Epithelial cell of prostate (primary cell): ENCODE measurements around the gene ARHGEF3.
A peak's percentile ranks its signal among the peaks of the same experiment; 100 is the strongest.
"Not testable (repeated sequence)": the region's sequence is repeated elsewhere in the genome, so short reads cannot be mapped to it uniquely, and the experiment has no call there.

Experiments
- DNase-seq: peaks from one replicate; pipeline ENCODE4 v3.0.0-alpha.2; 2011; ENCODE audit warnings: low read depth, low spot score
- H3K27ac ChIP-seq: fragments of 450-650 bp; 2 replicates; pipeline ENCODE4 v1.5.1; 2017; ENCODE audit warnings: mild to moderate bottlenecking

ARHGEF3 gene

GRCh38 chr3:56775838-56776555, 25.8 kb downstream of the ARHGEF3 start:
- DNase-seq, result no peak
- H3K27ac ChIP-seq, result no peak overlapping the region

DNA sequence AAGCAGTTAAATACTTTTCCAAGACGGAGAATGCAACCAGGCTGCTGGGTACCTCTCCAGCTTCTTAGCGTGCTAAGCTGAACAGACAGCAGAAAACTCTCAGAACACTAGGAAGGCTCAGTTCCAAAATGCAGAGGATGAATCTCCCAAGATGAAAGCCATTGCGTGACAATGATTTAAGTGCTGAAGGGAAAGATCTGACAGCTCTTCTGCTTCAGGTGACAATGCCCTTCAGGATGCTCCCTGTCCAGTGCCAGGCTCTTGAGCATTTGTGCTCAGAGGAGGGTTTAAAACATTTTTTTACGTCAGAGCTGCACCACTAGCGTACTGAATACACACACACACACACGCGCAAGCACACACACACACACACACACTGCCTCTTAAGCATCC, 26.3 kb downstream of the ARHGEF3 start:
- no peak for DNase-seq
- H3K27ac ChIP-seq, result no peak overlapping the region

DNA sequence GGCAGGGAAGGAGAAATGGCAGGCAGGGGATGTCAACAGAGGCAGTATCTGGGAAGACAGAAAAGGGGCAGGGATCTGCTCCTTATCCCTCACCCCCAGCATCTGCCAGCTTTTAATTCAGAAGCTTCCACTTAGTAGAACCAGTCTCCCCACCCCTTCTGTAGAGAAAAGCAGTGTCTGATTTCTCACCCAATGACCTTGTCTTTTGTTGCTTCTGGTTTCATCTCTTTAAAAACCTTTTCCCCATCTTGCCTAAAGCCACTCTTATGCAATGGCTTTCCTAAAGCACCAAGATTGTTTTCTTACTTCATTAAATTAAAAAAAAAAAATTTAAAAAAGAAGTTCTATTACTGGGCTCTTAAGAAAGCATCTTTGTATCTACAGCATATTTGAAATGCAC, 27.8 kb downstream of the ARHGEF3 start:
- no peak for DNase-seq
- H3K27ac ChIP-seq, result no peak overlapping the region

GRCh38 chr3:56772952-56773938, 28.5 kb downstream of the ARHGEF3 start:
- no peak overlapping the region for H3K27ac ChIP-seq
- no peak for DNase-seq

GRCh38 chr3:56771376-56771775, 30.4 kb downstream of the ARHGEF3 start:
- H3K27ac ChIP-seq, result no peak overlapping the region

GRCh38 chr3:56769116-56769707, 32.5 kb downstream of the ARHGEF3 start:
- DNase-seq, result no peak
- no peak overlapping the region for H3K27ac ChIP-seq

More at GRCh38 chr3:56771376-56771775, 30.4 kb downstream of the ARHGEF3 start:
- DNase-seq, result no peak

DNA sequence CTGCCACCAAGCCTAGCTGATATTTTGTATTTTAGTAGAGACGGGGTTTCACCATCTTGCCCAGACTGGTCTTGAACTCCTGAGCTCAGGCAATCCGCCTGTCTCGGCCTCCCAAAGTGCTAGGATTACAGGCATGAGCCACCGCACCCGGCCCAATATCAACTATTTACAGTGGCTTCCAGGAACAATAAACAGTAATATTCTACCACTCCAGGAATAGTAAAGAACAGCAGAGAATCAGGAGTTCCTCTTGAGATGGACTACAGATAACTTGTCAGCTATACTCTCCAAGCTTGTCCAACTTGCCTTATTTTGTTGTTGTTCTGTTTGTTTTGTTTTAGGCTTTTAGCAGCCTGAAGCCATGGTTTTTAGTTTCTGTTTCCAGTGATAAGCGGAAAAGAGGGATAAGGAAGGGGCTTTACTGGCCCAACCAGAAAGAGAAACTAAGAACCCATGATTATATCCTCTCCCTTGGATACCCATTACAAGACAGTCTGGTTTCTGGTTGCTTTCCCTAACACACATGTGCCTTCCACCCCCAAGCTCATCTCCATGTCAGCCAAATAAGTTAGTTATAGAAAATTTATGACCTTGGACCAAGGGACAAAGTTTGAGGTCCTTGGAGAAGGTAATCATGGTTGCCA, 36.7 kb downstream of the ARHGEF3 start:
- DNase-seq, result no peak
- H3K27ac ChIP-seq, result no peak overlapping the region

DNA sequence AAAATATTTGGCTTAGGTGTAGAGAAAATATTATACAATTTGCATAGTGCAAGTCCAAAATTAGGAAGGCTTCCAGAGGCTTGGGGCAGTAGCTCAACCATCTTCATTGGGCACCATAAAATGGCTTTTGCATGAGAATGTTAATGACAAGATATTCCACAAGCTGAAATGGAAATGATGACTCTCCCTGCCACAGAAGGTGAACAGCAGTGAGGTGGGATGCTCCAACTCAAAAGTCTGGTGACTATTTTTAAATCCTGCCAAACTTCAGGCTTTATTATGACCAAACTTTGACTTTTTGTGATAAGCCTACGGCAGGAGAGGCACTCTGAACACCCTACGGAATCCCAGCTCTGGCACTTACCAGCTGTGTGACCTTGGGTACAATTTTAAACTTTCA, 37.6 kb downstream of the ARHGEF3 start:
- DNase-seq, result no peak
- H3K27ac ChIP-seq, result no peak overlapping the region

GRCh38 chr3:56763233-56763632, 38.5 kb downstream of the ARHGEF3 start:
- DNase-seq, result no peak
- no peak overlapping the region for H3K27ac ChIP-seq

GRCh38 chr3:56762718-56763117, 39.0 kb downstream of the ARHGEF3 start:
- H3K27ac ChIP-seq, result no peak overlapping the region
- DNase-seq, result no peak

DNA sequence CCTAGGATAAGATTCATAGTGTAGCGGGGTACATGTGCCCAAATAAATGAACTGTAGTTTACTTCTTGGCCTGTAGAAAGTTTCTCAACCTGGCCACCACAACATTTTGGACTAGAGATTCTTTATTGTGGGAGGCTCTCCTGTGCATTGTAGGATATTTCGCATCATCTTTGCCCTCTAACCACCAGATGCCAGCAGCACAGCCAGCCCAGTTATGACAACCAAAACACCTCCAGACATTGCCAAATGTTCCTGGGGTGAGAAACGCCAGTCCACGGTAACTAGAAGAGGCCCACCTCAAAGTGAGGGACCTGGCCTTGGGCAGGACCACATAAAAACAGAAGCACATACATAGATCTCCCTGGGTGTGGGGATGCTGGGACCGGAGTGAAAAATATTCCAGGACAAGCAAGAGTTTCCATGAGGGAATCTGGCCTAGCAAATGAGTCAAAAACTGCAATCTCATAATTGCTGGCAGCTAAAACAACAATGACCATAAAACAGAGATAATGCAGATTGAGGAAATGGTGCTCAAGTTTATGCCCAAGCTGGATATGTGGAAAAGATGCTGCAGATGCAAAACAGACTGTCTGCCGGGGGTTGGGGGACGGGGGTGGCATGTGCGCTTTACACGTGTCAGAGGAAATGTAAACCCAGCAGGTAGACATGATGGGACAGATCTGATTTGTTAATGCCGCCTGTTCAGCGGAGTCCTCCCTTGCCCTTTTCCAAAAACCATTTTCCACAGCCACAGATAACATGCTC, 39.7 kb downstream of the ARHGEF3 start:
- no peak overlapping the region for H3K27ac ChIP-seq
- DNase-seq, result no peak

DNA sequence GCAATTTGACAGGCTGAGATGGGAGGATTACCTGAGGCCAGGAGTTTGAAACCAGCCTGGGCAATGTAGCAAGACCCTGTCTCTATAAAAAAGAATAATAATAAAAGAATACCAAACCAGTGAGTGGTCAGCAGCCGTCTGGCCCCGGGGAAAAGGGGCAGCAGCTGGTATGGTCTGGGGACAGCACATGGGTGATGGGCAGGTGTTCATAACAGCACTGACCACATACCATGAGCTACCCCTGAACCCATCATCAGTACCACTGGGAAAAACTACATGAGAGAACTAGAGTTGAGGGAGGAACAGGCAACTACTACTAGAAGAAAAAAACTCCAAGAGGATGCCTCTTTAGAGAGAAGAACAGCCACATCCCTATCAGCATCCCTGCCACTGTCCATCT, 40.7 kb downstream of the ARHGEF3 start:
- H3K27ac ChIP-seq, result no peak overlapping the region
- DNase-seq, result no peak

- H3K27ac ChIP-seq, result no peak overlapping the region
- no peak for DNase-seq
Observed at GRCh38 chr3:56759532-56759931, 42.2 kb downstream of the ARHGEF3 start.

DNA sequence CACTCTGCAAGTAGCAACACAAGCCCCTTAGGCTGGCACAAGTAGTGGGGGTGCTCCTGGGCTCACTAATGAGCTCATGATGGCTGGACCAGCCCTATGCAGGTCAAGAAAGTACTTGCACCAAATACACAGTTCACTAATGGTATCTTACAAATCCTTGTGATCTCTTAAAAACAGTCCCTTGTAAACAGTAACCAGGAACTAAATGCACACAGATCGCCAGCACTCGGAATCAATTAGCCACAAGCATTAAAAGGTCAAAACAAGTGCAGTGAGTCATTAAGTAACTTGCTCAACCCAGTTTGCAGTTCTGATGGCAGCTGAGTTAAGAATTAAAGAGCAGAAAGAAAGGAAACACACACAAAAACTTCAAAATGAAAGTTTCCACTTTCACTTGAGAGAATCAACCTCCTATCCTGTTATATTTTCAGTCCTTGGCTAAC, 43.2 kb downstream of the ARHGEF3 start:
- DNase-seq, result peak; percentile 64

GRCh38 chr3:56758042-56758441, 43.7 kb downstream of the ARHGEF3 start:
- DNase-seq, H3K27ac ChIP-seq: not testable (repeated sequence)

More for the DNA sequence above, 43.2 kb downstream of the ARHGEF3 start:
- peak overlapping the region; percentile 4 for H3K27ac ChIP-seq

- DNase-seq, result no peak
- H3K27ac ChIP-seq, result no peak overlapping the region
Observed at GRCh38 chr3:56754741-56755417, 46.9 kb downstream of the ARHGEF3 start.

DNA sequence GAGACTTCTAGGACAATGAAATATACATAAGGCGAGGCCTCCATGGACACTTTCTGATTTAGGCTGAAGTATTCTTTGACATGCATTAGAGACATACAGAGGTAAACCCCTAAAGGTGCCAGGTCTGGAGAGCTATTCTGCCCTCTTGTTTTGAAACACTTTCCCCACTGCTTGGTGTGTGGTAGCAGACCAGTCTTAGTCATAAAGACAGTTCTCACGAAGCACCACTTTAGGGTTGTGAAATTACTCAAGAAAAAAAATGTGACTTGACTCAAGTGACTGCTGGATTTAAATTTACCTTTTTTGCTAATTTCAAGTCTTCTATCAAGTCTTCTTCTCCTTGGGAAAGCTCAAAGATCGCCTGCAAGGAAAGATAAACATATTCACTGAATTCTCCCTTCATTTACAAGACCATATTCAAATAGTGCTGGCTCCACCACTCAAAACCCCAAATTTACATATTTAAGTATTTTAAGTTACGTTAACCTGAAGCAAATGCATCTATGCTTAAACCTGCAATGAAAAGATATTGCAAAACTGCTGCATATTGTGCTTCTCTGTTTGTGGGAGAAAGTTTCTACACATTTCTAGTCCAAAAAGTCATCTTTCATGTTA, 48.4 kb downstream of the ARHGEF3 start:
- DNase-seq, result no peak

DNA sequence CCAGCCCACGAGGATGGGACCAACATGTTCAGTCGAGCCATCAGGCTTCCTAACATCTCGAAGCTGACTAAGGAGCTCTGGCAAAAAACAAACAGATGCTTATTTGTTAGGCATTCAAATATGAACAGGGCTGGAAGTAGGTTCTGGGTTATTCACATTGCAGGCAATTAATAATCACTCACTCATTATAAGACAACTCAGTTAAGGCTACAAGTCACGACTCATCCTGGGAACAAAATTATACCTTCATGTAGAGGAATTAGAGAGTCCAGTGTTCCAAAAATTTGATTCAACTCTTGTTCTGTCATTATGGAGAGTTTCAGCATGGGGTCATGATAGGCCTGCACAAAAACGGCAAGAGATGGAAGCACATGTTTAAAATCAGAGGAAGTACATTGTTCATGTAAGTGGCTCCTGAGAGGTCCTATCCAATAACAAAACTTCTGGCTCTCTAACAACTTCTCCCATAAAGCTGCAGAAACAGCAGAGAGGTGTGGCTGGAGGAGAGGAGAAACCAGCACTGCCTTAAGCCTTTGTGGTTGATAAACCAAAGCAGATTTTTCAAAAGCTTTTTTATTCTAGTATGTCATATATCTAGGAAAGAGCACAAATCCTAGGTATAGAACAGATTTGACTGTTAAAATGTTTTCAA, 50.6 kb downstream of the ARHGEF3 start:
- H3K27ac ChIP-seq, result peak overlapping the region; percentile 33
- DNase-seq, result peak; percentile 16

More for the DNA sequence above, 48.4 kb downstream of the ARHGEF3 start:
- H3K27ac ChIP-seq, result no peak overlapping the region
